DND-41 (cell line): Measurements from ENCODE around the gene EIF2S1.

Experiments used
- ATAC-seq: fragments of 200-7000 bp; cut with Tn5 transposase; 3 replicates; pipeline ENCODE4 v1.9.1; 2021; ENCODE audit warnings: low read depth; ENCODE audit not compliant: insufficient read depth
- DNase-seq: peaks from one replicate; pipeline ENCODE4 v3.0.0-alpha.2; 2020
- H2AFZ ChIP-seq: 2 replicates; pipeline ENCODE4 v1.6.0; 2012; ENCODE audit warnings: low read depth, low read length
- H3K27ac ChIP-seq: 2 replicates; pipeline ENCODE4 v1.5.1; 2012; ENCODE audit warnings: low read length, inconsistent platforms
- H3K27me3 ChIP-seq: fragments of 200-600 bp; sonication (generic); 2 replicates; pipeline ENCODE4 v1.6.0; 2012; ENCODE audit warnings: low read length, mild to moderate bottlenecking, inconsistent platforms; ENCODE audit not compliant: insufficient read depth, poor library complexity
- H3K36me3 ChIP-seq: 2 replicates; pipeline ENCODE4 v1.5.1; 2012; ENCODE audit warnings: low read length, inconsistent platforms; ENCODE audit not compliant: insufficient read depth
- H3K4me1 ChIP-seq: 2 replicates; pipeline ENCODE4 v1.5.1; 2012; ENCODE audit warnings: mild to moderate bottlenecking, low read length; ENCODE audit not compliant: insufficient read depth
- H3K4me2 ChIP-seq: 2 replicates; pipeline ENCODE4 v1.6.0; 2012; ENCODE audit warnings: mild to moderate bottlenecking, moderate library complexity, low read length, inconsistent platforms; ENCODE audit not compliant: insufficient read depth
- H3K4me3 ChIP-seq, 2 experiments: fragments of 200-600 bp in 1 of 2; shearing (Covaris generic) in 1 of 2; 2 replicates each; pipeline ENCODE4 v1.5.1; 2012 to 2016; ENCODE audit warnings: inconsistent platforms in 2 of 2, low read length in 2 of 2, mild to moderate bottlenecking in 2 of 2, low read depth in 1 of 2, moderate library complexity in 1 of 2
- H3K79me2 ChIP-seq: 2 replicates; pipeline ENCODE4 v1.6.0; 2012; ENCODE audit warnings: low read length, inconsistent platforms; ENCODE audit not compliant: insufficient read depth
- H3K9ac ChIP-seq: 2 replicates; pipeline ENCODE4 v1.6.0; 2012; ENCODE audit warnings: low read depth, mild to moderate bottlenecking, inconsistent platforms, low read length, moderate library complexity
- H3K9me3 ChIP-seq: 2 replicates; pipeline ENCODE4 v1.5.1; 2012; ENCODE audit warnings: low read length, moderate library complexity, mild to moderate bottlenecking, inconsistent platforms; ENCODE audit not compliant: insufficient read depth, severe bottlenecking
- H4K20me1 ChIP-seq: 2 replicates; pipeline ENCODE4 v1.6.0; 2012; ENCODE audit warnings: low read length; ENCODE audit not compliant: insufficient read depth
- EZH2 ChIP-seq: IDR thresholded peaks from 3 replicates; pipeline ENCODE4 v1.6.1; 2012; ENCODE audit warnings: borderline replicate concordance, low read depth, mild to moderate bottlenecking, moderate library complexity, low read length, inconsistent platforms; ENCODE audit not compliant: severe bottlenecking
- TF ChIP-seq, protein P1 (sequence below): IDR thresholded peaks from 2 replicates; pipeline ENCODE4 v1.5.1; 2012; ENCODE audit warnings: borderline replicate concordance, low read length, moderate library complexity, mild to moderate bottlenecking; ENCODE audit not compliant: poor library complexity, severe bottlenecking; ENCODE audit errors: extremely low read depth

EIF2S1 gene

DNA sequence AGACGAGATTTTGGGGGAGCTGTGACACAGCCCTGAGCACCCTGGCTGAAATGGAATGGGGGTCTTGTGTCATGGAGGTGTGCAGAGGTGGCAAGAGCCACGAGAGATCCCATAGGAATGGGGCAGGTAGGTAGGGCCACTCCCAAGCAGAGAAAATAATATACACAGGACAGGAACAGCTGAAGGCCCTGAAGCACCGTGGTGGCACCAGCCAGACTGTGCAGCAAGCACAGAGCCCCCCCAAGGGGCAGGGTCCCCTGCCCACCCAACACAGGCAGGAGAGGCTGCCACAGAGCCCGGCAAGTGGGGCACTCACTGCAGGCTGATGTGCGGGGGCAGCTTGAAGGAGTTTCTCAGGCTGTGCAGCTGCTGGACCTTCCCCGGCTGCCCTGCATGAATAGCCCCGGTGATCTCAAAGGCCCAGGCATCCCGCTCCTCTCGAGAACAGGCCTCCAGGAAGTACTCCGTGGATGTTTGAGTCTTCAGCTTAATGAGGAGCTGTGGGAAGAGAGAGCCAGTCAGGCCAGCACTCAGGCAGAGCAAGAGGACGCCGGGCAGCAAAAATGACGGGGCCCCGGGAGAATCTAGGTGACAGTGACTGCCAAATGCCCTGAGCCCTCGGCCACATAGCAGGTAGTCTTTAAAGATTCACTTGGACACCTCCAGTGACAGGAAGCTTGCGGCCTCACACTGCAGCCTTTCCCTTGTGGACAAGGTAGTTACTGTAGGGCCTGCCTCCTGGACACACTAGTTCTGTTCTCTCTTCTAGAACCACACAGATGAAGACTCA, 35.2 kb downstream of the EIF2S1 start:
- Histone ChIP-seq H3K79me2 (no peaks in the 10 kb centered on the region), H2AFZ (no peak overlapping the region), H4K20me1 (no peaks in the 10 kb centered on the region), H3K4me1 (no peaks in the 10 kb centered on the region), H3K27me3 (no peaks in the 10 kb centered on the region), H3K36me3 (no peaks in the 10 kb centered on the region), H3K27ac (no peak overlapping the region), H3K9me3 (no peaks in the 10 kb centered on the region), H3K4me2 (no peak overlapping the region), H3K4me3 (no peak overlapping the region), H3K9ac (no peak overlapping the region)
- ATAC-seq (no peak), DNase-seq (no peak)
- TF ChIP-seq EZH2: no peak
- TF ChIP-seq, protein P1, sequence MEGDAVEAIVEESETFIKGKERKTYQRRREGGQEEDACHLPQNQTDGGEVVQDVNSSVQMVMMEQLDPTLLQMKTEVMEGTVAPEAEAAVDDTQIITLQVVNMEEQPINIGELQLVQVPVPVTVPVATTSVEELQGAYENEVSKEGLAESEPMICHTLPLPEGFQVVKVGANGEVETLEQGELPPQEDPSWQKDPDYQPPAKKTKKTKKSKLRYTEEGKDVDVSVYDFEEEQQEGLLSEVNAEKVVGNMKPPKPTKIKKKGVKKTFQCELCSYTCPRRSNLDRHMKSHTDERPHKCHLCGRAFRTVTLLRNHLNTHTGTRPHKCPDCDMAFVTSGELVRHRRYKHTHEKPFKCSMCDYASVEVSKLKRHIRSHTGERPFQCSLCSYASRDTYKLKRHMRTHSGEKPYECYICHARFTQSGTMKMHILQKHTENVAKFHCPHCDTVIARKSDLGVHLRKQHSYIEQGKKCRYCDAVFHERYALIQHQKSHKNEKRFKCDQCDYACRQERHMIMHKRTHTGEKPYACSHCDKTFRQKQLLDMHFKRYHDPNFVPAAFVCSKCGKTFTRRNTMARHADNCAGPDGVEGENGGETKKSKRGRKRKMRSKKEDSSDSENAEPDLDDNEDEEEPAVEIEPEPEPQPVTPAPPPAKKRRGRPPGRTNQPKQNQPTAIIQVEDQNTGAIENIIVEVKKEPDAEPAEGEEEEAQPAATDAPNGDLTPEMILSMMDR: no peak

DNA sequence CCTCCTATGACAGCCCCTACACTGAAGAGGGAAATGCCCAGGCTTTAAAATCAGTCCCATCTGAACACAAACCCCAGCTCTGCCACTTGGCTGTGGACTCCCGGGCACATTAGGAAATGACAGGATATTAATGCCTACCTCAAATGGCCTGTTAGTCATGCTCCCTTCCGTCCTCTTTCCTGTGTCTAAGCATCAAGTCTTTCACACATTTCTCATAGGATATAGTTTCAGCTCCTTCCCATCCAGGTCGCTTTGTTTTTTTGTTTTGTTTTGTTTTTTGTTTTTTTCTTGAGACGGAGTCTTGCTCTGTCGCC, 35.7 kb downstream of the EIF2S1 start:
- ATAC-seq (no peak), DNase-seq (no peak)
- Histone ChIP-seq H2AFZ (no peak overlapping the region), H3K79me2 (no peaks in the 10 kb centered on the region), H3K9ac (no peak overlapping the region), H3K4me2 (no peak overlapping the region), H3K27ac (no peak overlapping the region), H3K9me3 (no peaks in the 10 kb centered on the region), H3K36me3 (no peaks in the 10 kb centered on the region), H3K4me3 (no peak overlapping the region), H3K27me3 (no peaks in the 10 kb centered on the region), H3K4me1 (no peaks in the 10 kb centered on the region), H4K20me1 (no peaks in the 10 kb centered on the region)
- TF ChIP-seq EZH2: no peak
- TF ChIP-seq, protein P1: no peak

DNA sequence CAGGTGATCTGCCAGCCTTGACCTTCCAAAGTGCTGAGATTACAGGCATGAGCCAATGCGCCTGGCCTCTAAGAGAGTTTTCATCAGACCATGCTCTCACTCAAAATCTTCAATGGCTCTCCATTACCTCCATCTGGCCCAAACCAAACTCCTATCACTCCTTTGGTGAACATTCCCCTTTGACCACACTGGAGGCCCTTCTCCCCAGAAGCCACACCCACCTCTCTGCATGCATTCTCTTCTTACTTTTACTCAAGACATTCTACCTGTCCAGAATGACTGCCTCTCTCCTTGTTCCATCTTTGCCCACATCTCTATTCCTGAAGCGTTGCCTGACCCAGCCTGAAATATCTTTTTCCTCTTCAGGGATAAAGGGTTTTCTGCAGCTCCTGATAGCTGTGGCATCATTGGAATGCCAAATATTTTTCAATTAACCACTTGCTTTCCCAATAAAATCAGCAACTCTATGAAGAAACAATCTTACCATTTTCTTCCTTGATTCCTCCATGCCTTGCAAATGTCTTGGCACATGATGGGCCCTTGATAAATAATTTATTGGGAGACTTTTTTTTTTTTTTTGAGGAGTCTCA, 36.3 kb downstream of the EIF2S1 start:
- no peak overlapping the region for H3K27ac ChIP-seq
- no peak overlapping the region for H3K4me2 ChIP-seq

More for the DNA sequence above, 36.3 kb downstream of the EIF2S1 start:
- ATAC-seq (no peak), DNase-seq (no peak)
- no peak overlapping the region for H3K9ac ChIP-seq
- no peak overlapping the region for H2AFZ ChIP-seq
- no peaks in the 10 kb centered on the region for H3K9me3 ChIP-seq
- H3K4me1 ChIP-seq: no peaks in the 10 kb centered on the region
- TF ChIP-seq, protein P1: no peak
- no peaks in the 10 kb centered on the region for H4K20me1 ChIP-seq
- H3K27me3 ChIP-seq: no peaks in the 10 kb centered on the region
- H3K36me3 ChIP-seq: no peaks in the 10 kb centered on the region
- no peaks in the 10 kb centered on the region for H3K79me2 ChIP-seq
- H3K4me3 ChIP-seq: no peak overlapping the region
